ENCODE data around the gene SEC14L1.

DNA sequence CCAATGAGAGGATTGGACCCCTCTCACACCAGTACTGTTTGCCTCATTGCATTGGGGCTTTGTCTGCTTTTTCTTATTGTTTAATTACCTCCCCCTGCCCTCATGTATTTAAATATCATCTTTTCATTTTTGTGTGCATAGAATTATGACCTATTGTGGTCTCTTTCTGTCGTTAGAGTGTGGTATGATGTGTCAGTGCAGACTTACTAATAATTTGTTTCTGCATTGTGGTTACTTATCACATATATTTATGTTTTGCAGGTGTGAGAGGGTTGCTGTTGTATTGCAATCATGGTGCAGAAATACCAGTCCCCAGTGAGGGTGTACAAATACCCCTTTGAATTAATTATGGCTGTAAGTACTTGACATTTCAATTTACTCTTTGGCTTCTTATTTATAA is 2.5 kb downstream of the SEC14L1 start:
- TF ChIP-seq, protein P1, sequence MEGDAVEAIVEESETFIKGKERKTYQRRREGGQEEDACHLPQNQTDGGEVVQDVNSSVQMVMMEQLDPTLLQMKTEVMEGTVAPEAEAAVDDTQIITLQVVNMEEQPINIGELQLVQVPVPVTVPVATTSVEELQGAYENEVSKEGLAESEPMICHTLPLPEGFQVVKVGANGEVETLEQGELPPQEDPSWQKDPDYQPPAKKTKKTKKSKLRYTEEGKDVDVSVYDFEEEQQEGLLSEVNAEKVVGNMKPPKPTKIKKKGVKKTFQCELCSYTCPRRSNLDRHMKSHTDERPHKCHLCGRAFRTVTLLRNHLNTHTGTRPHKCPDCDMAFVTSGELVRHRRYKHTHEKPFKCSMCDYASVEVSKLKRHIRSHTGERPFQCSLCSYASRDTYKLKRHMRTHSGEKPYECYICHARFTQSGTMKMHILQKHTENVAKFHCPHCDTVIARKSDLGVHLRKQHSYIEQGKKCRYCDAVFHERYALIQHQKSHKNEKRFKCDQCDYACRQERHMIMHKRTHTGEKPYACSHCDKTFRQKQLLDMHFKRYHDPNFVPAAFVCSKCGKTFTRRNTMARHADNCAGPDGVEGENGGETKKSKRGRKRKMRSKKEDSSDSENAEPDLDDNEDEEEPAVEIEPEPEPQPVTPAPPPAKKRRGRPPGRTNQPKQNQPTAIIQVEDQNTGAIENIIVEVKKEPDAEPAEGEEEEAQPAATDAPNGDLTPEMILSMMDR (IDR thresholded peaks at IDR 0.05) = no peak
- TF ChIP-seq EP300 (IDR thresholded peaks at IDR 0.05) (no peak), POLR2AphosphoS5 (IDR thresholded peaks at IDR 0.05) (no peak), POLR2A (IDR thresholded peaks at IDR 0.05) (no peak)
